ENCODE measurements around the gene LLGL2. TPM values are rescaled to one million over a fixed set of nuclear protein-coding genes. Genes with fewer than 3 reads are reported as not detected.

LLGL2 gene
- total RNA-seq, 3 donors from 2014 or later, result 4.6 to 60.2 (median 52.4) TPM

GRCh38 chr17:75622771-75623273, 97.3 kb downstream of the LLGL2 start:
- Histone ChIP-seq H3K4me3 (no peak overlapping the region), H3K27me3 (no peaks in the 10 kb centered on the region), H3K4me1 (no peaks in the 10 kb centered on the region), H3K27ac (no peak overlapping the region), H3K36me3 (peaks cover 11% of the 10 kb centered on the region), H3K9me3 (no peaks in the 10 kb centered on the region)
- intact Hi-C loops (cut with DNase I; ENCODE audit: low total_unique reads), result no loop called here
- TF ChIP-seq CTCF (IDR thresholded peaks at IDR 0.05) (no peak), POLR2AphosphoS5 (IDR thresholded peaks at IDR 0.05) (no peak), POLR2A (IDR thresholded peaks at IDR 0.05) (no peak)
- no peak for DNase-seq (ENCODE audit: low spot score in 2 of 2)

GRCh38 chr17:75623386-75623785, 97.9 kb downstream of the LLGL2 start:
- Histone ChIP-seq H3K4me1 (no peaks in the 10 kb centered on the region), H3K36me3 (peaks cover 11% of the 10 kb centered on the region), H3K27ac (no peak overlapping the region), H3K9me3 (no peaks in the 10 kb centered on the region), H3K4me3 (no peak overlapping the region), H3K27me3 (no peaks in the 10 kb centered on the region)
- intact Hi-C loops (cut with DNase I; ENCODE audit: low total_unique reads), result no loop called here
- DNase-seq (ENCODE audit: low spot score in 2 of 2), result no peak
- TF ChIP-seq POLR2A (IDR thresholded peaks at IDR 0.05) (no peak), POLR2AphosphoS5 (IDR thresholded peaks at IDR 0.05) (no peak), CTCF (IDR thresholded peaks at IDR 0.05) (no peak)

GRCh38 chr17:75624021-75624420, 98.5 kb downstream of the LLGL2 start:
- no peaks in the 10 kb centered on the region for H3K27me3 ChIP-seq
- DNase-seq (ENCODE audit: low spot score in 2 of 2), result no peak
- H3K4me3 ChIP-seq, result no peak overlapping the region
- H3K9me3 ChIP-seq, result no peaks in the 10 kb centered on the region
- no peaks in the 10 kb centered on the region for H3K4me1 ChIP-seq
- intact Hi-C loops (cut with DNase I; ENCODE audit: low total_unique reads), result no loop called here
- H3K27ac ChIP-seq, result no peak overlapping the region
- H3K36me3 ChIP-seq, result peaks cover 11% of the 10 kb centered on the region
- no peak for TF ChIP-seq CTCF (IDR thresholded peaks at IDR 0.05)
- TF ChIP-seq POLR2AphosphoS5 (IDR thresholded peaks at IDR 0.05), result no peak
- no peak for TF ChIP-seq POLR2A (IDR thresholded peaks at IDR 0.05)

Other genes with a start within 250 kb of the LLGL2 start
- 10 to 100 TPM; 11.4 to 13.8 (median 12.3) TPM for gene SLC25A19, start 236.3 kb upstream of the LLGL2 start, total RNA-seq
- 100 to 1,000 TPM in 1 of 3 donors, 10 to 100 TPM in 2; 72.4 to 104 (median 77.1) TPM for gene GRB2, start 120.0 kb upstream of the LLGL2 start, total RNA-seq
- 10 to 100 TPM; 45.1 to 62.5 (median 51.1) TPM for gene TMEM94, start 69.1 kb upstream of the LLGL2 start, total RNA-seq
- gene CASKIN2, start 10.2 kb upstream of the LLGL2 start, total RNA-seq, result 10 to 100 TPM in 2 of 3 donors, 1 to 10 TPM in 1; 10.0 to 23.3 (median 14.6) TPM
- 10 to 100 TPM; 18.4 to 34.7 (median 31.2) TPM for gene TSEN54, start 9.2 kb upstream of the LLGL2 start, total RNA-seq
- gene MYO15B, start 62.1 kb downstream of the LLGL2 start, total RNA-seq, result 100 to 1,000 TPM in 1 of 3 donors, 10 to 100 TPM in 2; 65.3 to 121 (median 86.6) TPM
- 1 to 10 TPM in 1 of 3 donors, under 1 TPM in 2; 0.29 to 2.6 (median 0.48) TPM for gene SMIM5, start 107.7 kb downstream of the LLGL2 start, total RNA-seq
- 10 to 100 TPM; 10.7 to 22.8 (median 14.1) TPM for gene RECQL5, start 141.5 kb downstream of the LLGL2 start, total RNA-seq
- 10 to 100 TPM; 68.3 to 89.5 (median 86.1) TPM for gene SAP30BP, start 141.6 kb downstream of the LLGL2 start, total RNA-seq
- gene ITGB4, start 195.8 kb downstream of the LLGL2 start, total RNA-seq, result 100 to 1,000 TPM in 1 of 3 donors, 10 to 100 TPM in 1, 1 to 10 TPM in 1; 9.8 to 125 (median 67.2) TPM
- 10 to 100 TPM; 21.9 to 32.1 (median 24.9) TPM for gene GALK1, start 239.5 kb downstream of the LLGL2 start, total RNA-seq